IPS-18c (cell line): ENCODE data around the gene TCF7L1.

Experiments
- H3K4me3 ChIP-seq: 2 replicates; pipeline ENCODE4 v1.7.0; 2013; ENCODE audit warnings: low read depth, mild to moderate bottlenecking, low read length, moderate library complexity; ENCODE audit not compliant: insufficient read depth
- H3K9me3 ChIP-seq: one replicate; pipeline ENCODE4 v1.6.1; 2013; ENCODE audit warnings: mild to moderate bottlenecking, low read length, moderate library complexity; ENCODE audit not compliant: control insufficient read depth, insufficient read depth

The TCF7L1 gene

GRCh38 chr2:85132834-85133637 is at the start of gene TCF7L1:
Gene TCF7L1, plus strand, starts transcription at chr2:85133392. Its CDS starts 293 bp downstream, at chr2:85133685.
- Histone ChIP-seq H3K9me3 (peaks cover 2% of the 10 kb centered on the region), H3K4me3 (peak within 1 kb of the TSS; percentile 93)

DNA sequence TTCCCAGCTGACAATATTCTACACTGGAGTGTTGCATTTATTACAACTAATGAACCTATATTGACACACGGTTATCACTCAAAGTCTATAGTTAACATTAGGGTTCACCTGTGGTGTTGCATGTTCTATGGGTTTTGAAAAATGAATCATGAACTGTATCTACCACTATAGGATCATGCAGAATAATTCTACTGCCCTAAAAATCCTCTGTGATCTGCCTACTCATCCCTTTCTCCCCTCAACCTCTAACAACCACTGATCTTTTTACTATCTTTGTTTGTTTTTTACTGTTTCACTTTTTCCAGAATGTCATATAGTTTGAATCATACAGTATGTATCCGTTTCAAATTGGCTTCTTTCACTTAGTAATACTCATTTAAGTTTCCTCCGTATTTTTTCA is 47.6 kb upstream of the TCF7L1 start:
- Histone ChIP-seq H3K4me3 (no peak overlapping the region), H3K9me3 (peaks cover 2% of the 10 kb centered on the region)

GRCh38 chr2:85087541-85087940 is 45.7 kb upstream of the TCF7L1 start:
- no peaks in the 10 kb centered on the region for H3K9me3 ChIP-seq
- H3K4me3 ChIP-seq, result no peak overlapping the region

- Histone ChIP-seq H3K4me3 (no peak overlapping the region), H3K9me3 (no peaks in the 10 kb centered on the region)
These were observed 44.3 kb upstream of the TCF7L1 start for GRCh38 chr2:85088921-85089320.

DNA sequence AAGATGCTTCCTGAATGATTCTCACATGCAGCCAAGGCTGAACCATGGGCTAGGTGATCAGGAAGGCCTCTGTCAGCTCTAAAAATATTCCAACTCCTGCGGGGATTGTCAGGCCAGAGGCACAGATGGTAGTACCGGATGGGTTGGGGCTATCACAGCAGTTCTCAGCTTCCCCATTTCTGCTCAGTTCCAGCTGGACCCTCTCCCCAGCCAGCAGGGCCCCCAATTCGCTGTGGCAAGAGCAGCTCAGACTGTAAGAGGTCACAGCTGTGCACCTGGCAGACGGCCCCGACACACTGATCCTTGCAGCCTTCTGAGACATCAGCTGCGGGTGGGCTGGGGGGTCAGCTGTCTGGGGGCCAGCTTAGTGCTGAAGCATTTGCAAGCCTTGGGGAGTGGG is 43.6 kb upstream of the TCF7L1 start:
- no peak overlapping the region for H3K4me3 ChIP-seq
- H3K9me3 ChIP-seq, result no peaks in the 10 kb centered on the region

- H3K4me3 ChIP-seq, result no peak overlapping the region
- H3K9me3 ChIP-seq, result no peaks in the 10 kb centered on the region
These were observed 41.4 kb upstream of the TCF7L1 start for GRCh38 chr2:85091838-85092237.

DNA sequence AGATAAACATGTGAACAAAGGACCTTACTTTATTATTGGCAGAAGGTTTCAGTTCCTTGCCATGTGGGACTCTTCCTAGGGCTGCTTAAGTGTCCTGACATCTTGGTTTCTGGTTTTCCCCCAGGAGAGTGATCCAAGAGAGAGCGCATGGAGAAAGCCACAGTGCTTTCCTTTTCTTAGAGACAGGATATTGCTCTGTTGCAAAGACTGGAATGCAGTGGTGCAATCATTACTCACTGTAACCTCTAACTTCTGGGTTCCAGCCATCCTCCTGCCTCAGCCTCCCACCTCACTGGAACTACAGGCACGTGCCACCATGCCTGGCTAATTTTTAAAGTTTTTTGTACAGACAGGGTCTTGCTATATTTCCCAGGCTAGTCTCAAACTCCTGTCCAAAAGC is 38.1 kb upstream of the TCF7L1 start:
- Histone ChIP-seq H3K9me3 (no peaks in the 10 kb centered on the region), H3K4me3 (no peak overlapping the region)

DNA sequence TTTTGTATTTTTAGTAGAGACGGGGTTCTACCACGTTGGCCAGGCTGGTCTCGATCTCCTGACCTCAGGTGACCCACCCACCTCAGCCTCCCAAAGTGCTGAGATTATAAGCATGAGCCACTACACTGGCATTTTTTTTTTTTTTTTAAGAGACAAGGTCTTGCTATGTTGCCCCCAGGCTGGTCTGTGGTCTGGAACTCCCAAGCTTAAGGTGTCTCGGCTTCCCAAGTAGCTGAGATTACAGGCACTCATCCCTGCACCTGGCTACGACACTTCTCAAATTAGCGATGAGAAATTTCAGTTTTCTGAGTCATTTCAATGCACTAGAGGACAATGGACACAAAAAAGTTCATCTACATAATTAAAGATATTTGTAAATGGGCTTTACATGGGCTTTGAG is 36.6 kb upstream of the TCF7L1 start:
- Histone ChIP-seq H3K4me3 (no peak overlapping the region), H3K9me3 (no peaks in the 10 kb centered on the region)

GRCh38 chr2:85104228-85104627 is 29.0 kb upstream of the TCF7L1 start:
- no peak overlapping the region for H3K4me3 ChIP-seq
- no peaks in the 10 kb centered on the region for H3K9me3 ChIP-seq

DNA sequence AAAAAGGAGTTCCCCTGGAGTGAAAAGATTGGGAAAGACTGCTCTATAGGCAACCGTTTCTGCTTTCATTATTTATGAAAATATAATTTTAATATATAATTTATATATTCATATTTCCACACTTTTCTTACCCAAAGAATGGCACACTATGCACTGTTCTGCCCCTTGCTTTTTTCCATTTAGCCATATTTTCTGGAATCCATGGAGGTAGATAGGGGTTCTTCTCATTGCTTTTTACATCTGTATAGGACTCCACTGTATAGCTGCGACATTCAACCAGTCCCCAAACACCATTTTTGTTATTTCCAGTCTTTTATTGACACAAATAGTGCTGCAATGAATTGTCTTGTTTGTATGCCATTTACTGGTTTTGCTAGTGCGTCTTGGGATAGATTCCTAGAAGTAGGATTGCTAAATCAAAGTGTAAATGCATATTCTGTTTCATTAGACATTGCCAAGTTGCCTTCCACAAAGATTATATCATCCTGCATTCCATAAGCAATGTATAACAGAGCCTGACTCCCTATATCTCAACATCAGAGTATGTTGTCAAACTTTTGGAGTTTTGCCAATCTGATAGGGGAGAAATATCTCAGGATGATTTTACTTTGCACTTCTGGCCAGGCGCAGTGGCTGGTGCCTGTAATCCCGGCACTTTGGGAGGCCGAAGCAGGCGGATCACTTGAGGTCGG is 26.6 kb upstream of the TCF7L1 start:
- Histone ChIP-seq H3K9me3 (no peaks in the 10 kb centered on the region), H3K4me3 (no peak overlapping the region)

DNA sequence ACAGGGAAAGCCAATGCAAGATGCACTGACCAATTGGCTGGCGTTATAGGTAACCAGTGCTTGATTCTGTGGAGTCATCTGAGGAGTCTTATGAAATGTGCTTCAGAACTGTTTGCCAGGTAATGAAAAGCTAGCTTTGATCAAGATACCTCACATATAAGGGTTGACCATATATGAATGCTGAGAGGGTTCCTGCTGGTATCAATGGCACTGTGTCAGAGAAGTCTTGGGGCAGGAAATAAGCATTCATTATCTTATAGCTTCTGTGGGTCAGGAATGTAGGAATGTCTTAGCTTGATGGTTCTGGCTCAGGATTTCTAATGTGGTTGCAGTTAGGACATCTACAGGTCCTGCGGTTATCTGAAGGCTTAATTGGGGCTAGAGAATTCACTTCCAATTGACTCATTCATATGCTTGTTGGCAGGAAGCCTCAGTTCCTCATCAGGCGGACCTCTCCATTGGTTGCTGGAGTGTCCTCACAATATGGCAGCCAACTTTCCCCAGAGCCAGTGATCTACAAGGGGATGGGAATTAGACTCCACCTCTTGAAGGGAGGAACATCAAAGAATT is 22.1 kb upstream of the TCF7L1 start:
- Histone ChIP-seq H3K9me3 (no peaks in the 10 kb centered on the region), H3K4me3 (no peak overlapping the region)

DNA sequence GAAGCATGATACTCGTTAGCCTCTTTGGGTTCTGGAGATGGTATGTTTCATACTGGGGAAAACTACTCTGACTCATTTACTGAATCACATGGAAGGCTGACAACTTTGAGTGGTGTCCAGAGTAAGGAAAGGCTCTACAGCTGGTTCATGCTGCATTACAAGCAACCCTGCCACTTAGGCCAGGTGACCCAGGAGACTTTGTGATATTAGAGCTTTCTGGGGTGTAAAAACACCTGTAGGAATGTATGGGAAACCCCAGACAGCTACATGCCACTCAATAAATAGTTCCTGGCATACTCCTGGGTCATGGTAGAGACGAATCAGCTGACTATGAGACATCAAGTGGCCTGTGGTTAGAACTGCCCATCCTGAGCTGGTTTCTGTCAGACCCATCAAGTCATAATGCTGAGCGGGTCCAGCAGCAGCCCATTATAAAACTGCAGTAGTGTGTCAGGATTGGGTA is 21.3 kb upstream of the TCF7L1 start:
- Histone ChIP-seq H3K9me3 (no peaks in the 10 kb centered on the region), H3K4me3 (no peak overlapping the region)

DNA sequence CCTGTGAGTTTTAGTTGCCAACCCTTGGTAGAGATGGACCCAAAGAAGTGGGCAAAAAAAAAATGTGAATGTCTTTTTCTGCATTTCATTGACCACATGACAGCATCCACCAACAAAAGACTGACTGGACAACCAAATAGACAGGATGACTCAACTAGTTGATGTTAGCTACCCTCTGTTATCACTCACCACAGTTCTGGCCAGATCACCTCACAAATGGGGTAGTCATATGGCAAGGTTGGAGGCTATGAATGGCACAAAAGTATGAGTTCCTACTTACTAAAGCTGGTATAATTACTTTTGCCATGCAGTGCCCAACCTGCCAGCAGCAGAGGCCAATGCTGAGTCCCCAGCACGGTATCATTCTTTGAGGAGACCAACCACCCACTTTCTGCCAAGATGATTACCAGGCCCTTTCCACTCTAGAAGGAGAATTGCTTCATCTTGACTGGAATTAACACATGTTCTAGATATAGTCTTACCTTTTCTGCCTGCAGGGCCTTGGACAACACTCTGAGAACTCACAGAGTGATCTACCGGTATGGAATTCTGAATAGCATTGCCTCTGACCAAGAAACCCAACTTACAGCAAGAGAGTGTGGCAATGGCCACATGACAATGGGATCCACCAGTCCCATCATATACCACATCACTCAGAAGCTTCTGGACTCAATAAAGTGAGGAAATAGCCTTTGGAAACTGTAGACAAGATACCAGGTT is 20.1 kb upstream of the TCF7L1 start:
- H3K4me3 ChIP-seq, result no peak overlapping the region
- no peaks in the 10 kb centered on the region for H3K9me3 ChIP-seq

DNA sequence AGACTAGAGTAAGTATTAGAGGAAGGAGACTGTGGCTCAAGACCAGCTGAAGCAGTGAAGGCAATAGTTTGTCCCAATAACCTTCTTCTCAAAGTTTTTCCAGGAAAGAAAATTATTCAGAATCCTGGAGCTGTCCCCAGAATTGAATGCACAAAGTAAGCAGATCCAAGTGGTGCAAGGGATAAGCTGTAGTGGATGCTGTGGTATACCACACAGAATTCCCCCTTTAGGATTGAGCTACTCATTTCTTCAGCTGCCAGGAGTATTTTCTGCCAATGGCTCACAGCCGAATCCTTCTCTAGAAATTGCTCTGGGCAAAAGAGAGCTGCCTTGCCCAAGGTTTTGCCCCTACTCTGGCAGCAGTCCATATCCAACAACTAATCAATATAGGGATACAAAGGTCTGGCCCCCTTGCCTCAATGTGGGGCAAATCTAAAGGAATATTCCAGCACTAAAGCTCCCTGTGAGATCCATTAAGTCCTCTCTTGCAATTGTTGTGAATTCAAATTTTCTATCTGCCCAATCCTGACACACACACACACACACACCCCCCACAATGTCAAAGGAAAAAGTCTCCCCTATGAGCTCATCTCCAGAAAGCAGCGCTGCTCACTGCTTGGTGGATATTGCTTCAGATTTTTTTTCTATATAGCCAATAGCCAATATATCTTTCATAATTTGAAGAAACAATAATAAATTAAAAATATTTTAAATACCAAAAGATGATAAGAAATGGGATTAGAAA is 18.4 kb upstream of the TCF7L1 start:
- no peak overlapping the region for H3K4me3 ChIP-seq

DNA sequence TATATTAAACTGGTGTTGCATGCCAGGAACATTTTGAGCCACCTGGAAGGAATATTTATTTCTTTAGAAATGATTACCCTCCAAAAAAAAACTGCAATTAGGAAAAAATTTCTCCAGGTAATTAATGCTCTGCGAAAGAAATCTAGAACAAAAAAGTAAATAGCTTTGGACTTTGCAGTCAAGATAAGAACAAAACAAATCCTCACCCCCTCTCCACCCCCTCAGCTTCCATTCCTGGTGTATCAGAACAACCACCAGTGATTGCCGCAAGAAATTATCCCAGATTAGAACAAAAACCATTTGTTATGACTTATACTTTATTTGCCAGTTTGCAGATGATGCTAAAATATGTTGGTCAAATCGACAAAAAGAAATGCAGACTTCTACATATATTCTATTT is 17.0 kb upstream of the TCF7L1 start:
- Histone ChIP-seq H3K4me3 (no peak overlapping the region), H3K9me3 (no peaks in the 10 kb centered on the region)

More for the DNA sequence above, 18.4 kb upstream of the TCF7L1 start:
- H3K9me3 ChIP-seq, result no peaks in the 10 kb centered on the region

- Histone ChIP-seq H3K9me3 (no peaks in the 10 kb centered on the region), H3K4me3 (no peak overlapping the region)
These were observed 13.3 kb upstream of the TCF7L1 start for GRCh38 chr2:85119900-85120299.

GRCh38 chr2:85120363-85120762 is 12.8 kb upstream of the TCF7L1 start:
- Histone ChIP-seq H3K4me3 (no peak overlapping the region), H3K9me3 (no peaks in the 10 kb centered on the region)
